Activated CD8-positive, alpha-beta memory T cell treated with anti-CD3 and anti-CD28 coated beads, Interleukin-2, amount 50 U/mL, for 48 hours (primary cell): Measurements from ENCODE around the gene SH3RF1.

Source experiments
- DNase-seq: peaks from one replicate; pipeline ENCODE4 v3.0.0-alpha.2; 2020

The SH3RF1 gene

DNA sequence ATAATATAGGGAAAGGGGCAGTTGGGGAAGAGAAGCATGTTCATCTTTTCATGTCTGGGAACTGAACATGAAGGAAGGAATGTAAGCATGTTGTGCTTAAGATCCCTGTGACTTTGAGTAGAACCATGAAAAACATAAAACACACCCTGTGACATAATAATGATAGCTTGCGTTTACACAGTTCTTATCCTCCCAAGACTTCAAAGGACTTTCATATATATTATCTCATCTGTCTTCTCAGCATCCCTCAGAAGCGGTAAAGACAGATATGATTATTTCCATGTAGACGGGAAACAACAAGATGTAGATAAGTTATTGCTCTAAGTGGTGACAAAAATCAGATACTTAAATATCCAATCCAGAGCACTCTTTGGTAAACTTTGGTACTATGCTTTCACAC is 3.3 kb upstream of the SH3RF1 start:
- DNase-seq, result no peak

DNA sequence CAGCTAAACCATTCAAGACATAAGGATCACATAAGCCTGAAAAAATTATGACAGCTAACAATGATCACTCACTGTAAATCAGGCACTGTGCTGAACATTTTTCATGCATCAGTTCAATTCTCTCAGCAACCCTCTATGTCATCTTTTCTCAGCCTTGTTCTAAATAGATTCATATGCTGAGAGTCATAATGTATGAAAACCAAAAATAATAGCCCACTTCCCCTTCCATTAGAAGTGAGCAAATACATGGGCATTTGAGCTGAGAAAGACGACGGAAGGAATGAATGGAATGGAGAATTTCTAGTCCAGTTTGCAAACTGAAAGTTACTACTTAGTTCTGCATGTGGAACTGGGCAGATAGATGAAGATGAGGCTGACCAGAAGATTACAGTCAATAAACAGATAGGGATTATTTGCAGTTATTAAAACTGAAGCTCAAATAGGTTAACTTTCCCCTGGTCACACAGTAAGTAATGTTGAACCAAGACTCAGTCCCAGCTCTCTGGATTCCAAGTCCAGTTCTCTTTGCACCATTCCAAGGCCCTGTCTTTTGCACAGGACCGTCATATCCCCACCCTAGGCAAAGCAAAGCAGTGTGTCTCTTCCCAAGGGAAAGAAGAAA is 1.6 kb upstream of the SH3RF1 start:
- no peak for DNase-seq

DNA sequence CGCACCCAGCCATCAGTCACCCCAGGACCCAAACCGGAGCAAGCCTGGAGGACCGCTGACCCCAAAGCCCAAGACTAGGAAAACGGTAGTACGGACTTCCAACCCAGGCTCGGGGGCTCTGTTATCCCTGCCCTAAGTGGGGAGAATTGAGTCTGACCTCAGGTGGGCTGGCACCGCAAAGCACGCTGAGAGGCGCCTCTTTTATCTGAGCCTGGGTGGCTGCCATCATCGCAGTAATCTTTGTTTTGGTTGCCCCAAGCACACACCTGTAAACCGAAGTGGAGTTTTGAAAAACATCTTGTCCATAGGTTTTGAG is 894 bp upstream of the SH3RF1 start:
- no peak for DNase-seq

DNA sequence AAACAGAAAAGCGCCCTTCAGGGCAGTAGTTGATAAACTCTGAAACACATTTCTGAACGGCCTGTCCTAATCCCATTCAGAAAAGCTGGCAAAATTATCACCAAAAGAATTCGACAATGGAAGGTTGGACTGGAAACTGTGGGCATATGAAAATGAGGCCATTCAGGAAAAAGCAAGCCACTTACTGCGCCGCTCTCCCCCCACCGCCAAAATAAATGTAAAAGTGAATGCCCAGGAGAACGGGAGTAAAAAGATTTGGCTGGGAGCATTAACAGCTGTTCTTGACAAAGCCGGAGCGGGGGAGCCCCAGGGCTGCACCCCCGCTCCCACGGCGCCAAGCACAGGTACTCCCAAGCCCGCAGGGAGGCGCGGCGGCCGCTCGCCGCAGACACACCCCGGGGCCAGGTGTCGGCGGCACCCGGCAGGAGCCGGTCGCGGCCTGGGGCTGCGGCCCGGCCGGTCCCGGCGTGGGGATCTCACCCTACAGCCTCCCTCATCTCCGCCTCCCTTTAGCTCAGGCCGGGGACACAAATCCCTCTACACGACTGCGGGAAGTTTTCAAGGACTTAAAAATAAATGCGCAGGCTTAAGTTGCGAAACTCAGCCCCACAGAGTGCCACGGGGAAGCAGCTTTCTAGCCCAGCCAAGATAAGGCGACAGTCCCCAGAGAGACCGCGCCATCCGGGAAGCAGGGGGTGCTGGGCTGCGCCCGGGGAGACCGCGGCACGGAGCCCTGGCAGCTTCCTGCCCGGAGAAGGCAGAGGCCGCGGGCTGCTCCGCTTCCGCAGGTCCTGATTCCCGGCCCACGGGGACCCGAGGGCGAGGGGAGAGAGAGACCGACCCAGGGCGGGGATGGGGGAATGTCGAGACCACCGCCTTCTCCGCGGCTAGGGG is 593 bp downstream of the SH3RF1 start:
- DNase-seq, result no peak

DNA sequence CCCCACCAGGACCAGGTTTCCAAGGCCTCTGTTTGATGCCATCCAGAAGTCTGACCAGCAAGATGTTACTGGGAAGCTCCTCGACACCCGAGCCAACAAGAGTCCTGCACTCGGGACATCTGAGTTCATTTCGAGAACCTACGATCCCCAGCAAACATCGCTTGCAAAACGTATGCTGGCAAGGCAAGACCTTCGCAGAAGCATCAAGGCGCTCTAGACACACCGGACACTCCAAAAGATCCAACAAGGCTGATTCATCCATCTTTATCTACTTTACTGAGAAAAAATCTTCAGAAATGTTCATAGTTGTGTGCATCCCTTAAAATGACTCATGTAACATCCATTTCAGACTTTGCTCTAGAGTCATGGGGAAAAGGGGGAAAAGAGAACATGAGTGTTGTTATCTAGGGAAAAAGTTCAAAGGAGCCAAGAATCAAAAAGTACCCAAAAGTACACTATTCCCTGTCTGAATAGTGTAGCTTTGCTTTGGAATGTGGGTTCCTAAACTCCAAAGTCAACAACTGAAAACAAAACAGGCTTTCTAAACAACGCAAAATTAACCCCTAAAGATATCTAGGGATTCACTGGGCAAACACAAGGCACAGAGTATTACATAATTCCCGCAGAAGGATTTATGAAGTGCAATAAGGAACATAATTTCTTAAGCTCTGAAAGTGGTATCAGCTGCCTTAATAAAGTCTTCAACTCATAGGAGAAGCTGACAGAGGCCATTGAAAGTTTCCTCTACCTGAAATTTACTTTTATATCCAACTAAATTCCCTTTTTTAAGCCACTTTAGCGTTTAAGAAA is 1.6 kb downstream of the SH3RF1 start:
- no peak for DNase-seq

DNA sequence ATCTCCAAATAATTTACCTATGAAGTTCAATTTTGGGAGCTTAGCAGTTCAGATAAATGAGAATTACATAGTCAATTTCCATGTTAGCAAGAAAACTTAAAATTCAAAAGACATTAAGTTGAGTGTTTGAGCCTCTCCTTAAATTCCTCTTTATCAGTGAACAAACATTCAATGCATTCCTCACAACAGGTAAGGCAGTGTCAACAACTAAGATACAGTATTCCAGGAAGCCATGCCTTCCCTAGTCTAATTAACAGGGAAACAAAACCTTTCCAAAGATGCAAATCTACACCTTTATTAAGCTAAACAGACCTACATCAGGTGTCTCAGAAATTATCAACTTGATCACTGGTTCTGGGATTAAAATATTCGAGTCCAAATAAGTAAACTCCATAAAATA is 3.7 kb downstream of the SH3RF1 start:
- no peak for DNase-seq

DNA sequence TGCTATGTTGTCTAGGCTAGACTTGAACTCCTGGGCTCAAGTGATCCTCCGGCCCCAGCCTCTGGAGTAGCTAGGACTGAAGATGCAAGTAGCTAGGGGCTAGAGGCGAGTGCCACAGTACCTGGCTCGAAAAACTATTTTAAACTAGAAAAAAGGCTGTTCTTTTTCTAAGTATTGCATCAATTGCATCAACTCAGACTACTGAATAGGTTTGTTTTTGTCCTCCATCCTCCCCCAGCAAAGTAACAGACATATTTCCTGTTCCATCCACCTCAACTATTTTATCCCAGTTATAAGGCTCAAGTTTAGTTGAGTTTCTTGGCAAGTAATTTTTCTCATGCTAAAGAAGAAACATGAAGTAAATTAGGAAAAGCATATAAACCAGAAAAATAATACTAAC is 4.1 kb downstream of the SH3RF1 start:
- no peak for DNase-seq

DNA sequence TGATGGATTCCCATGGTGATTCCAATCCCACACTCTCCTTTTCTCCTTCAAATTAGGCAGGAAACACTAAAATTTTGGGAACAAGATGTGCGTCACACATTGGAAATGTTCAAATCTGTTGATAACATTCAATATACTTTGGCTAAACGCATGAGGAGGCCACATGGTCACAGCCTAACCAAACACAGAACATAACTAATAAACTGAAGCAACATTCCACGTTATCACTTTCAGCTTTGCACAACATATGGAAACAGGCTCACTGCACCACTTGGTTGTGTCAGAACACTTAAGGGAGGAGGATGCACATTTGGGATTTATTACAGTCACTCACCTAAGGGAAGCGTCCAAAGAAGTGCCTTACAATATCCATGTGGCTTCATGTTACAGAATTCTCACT is 4.7 kb downstream of the SH3RF1 start:
- no peak for DNase-seq

DNA sequence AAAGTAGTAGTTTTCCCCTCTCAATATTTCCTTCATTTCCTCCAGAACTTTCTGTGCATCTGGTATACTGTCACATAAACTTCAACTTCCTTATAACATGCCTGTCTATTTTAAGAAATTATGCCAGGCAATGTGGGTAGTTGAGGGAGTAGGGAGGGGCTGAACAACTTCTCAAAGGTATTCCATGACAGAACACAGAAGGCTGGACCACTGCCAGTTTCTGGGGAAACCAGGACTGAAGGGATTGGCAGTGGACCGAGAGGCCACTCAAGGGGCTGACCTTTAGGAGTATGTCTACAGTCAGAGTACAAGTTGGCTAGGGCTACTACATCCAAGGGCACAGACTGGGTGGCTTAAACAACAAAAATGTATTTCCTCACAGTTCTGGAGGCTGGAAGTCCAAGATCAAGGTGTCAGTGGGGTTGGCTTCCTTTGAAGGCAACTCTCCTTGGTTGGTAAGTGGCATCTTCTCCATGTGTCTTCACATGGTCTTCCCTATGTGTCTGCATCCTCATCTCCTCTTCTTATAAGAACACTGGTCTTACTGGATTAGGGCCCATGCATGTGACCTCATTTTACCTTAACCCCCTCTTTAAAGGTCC is 6.9 kb downstream of the SH3RF1 start:
- no peak for DNase-seq

DNA sequence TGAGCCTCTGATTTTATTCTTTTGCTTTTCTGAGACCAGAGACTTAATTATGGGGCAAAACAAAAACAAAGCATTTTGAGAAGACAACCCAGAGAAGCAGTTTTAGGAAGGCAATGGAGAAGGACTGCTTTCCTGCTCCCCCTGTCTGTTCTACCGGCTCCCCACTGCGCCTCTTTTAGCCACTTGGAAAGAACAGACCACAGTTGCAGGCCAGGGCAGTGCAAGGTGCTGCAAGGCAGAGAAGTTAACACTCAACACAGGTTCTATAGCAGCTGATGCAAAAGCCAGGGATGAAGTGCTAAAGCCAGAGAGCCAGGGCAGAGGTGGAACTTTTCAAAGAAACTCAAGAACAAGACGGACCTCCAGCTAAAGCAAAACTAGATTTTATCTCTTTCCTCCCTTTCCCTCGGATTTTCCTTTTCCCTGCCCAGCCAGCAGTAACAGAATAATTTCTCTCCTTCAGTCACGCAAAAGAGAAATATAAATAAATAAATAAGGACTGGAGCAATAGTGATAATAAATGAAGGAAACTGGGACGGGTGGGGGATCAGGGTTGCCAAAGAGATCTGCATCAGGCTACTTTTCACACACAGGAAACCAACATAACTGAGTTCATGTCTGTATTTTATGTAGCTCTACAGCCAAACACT is 10.4 kb downstream of the SH3RF1 start:
- DNase-seq, result no peak

DNA sequence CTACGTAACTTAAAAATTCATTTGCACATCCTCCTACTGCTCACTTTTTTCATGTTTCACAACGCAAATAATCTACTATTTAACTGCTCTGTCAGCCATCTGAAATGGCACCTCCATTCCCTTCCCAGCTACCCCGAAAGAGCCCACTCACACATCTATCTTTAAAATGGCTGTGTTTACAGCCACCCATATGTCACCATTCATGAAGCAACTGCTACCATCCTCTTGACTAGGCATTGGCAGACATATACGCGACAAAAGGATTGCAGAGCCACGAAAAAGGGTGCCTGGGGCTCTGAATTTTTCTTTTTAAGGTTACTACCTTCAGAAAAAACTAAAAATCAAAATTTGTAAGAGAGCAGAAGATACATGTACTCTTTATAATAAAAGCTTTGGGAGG is 11.5 kb downstream of the SH3RF1 start:
- DNase-seq, result no peak

DNA sequence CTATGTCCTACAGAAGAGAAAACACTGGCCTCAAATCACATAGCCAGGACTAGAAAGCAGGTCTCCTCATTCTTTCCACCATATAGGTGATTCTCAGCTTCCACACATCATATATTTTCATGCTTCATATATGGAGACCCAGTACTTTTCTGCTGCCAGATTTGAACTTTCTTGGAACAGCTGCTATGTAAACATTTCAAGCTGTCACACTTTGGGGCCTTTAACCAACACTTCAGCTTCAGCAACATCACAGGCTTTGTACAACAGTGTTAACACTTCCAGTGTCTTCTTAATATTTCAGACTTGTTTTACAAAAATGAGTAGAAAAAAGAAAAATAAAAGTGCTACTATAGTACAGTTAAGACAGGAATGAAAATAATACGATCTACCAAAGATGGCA is 12.6 kb downstream of the SH3RF1 start:
- DNase-seq, result no peak

DNA sequence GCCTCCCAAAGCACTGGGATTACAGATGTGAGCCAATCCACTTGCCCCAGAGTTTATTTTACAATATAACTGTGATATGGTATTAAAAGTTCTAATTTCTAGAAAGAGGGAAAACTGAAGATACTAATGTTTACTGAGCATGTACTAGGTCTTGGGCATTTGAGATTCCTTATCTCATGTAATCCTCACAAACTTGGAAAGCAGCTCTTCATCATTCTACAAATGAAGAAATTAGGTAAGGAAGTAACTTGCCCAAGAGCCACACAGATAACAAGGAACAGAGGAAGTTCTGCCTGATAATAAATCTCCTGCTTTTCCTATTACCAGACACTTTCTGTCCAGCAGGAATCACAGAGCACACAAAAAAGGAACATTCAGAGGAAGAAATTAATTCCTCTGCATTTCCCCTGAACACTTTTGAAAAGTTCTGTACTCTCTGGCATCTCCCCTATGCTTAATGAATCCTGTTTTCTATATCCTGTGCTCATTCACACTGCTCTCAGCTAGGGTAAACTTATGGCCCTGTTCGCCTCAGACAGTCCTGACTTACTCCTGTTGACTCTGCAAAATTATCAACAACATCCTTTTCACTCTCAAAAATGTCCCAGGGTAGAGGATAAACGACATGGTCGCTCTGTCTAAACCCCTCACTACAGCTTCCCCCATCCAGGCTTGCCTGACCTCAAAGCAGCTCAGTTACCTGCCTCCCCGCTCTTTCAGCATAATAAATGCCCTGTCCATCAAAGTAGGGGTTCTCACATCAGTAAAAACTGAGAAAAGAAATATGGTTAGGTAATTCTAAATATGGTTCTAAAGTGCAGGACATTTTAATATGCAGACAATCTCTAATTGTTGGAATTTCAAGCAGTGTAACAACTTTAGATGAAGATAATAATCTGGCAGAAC is 13.6 kb downstream of the SH3RF1 start:
- no peak for DNase-seq

DNA sequence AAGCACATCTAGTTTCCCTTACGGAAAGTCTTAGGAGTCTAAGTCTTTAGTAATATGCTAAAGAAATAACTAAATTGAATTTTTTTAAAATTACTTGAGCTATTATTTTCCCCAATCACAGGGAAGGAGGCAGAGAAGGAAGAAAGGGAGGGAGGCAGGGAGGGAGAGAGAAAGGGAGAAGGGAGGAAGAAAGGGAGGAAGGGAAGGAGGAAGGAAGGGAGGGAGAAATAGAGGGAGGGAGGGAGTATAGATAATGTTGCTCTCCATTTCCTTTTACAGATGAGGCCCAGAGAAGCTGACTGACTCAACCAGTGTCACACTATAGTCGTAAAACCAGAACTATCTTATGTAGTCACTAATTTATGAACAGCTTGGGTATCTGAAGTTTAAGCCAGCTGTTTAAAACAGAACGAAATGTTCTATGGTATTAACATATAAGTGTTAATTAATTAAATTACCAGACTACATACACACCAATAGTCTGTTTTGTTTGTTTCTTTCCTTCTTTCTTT is 14.6 kb downstream of the SH3RF1 start:
- no peak for DNase-seq

DNA sequence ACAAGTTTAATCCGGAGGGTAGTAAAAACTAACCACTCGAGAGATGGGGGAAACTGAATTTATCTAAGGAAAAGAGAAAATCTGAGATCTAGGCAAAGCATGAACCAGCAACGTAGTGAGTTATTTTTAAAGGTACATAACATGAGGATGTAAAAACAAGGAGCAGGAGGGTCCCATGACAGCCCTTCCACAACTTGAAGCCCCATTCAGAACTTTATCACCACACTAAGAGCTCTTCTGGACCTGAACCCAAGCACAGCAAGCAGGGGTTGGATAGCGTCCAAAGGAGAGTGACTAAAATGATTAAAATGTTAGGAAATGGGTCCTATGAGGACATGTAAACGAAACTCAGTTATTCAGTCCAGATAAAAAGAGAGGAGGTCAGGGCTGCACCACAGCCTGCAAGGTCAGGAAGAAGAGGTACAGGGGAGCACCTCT is 16.2 kb downstream of the SH3RF1 start:
- no peak for DNase-seq

DNA sequence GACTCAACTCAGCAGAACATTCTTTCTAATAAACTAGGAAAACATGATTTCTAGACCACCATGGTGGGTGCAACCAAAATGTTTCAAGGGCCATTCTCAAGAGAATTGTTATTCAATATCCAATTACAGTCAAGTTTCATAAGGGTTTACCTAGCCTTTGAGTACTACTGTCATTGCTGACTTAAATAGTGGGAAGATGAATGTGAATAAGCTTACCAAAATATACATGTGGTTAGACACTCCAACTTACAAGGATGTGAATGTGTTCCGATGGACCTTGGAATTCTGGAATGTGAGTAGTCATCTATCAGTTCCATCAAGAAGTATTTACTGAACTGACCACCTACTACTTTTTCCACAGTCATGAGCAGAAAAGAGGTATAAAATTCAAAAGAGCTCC is 16.9 kb downstream of the SH3RF1 start:
- no peak for DNase-seq

DNA sequence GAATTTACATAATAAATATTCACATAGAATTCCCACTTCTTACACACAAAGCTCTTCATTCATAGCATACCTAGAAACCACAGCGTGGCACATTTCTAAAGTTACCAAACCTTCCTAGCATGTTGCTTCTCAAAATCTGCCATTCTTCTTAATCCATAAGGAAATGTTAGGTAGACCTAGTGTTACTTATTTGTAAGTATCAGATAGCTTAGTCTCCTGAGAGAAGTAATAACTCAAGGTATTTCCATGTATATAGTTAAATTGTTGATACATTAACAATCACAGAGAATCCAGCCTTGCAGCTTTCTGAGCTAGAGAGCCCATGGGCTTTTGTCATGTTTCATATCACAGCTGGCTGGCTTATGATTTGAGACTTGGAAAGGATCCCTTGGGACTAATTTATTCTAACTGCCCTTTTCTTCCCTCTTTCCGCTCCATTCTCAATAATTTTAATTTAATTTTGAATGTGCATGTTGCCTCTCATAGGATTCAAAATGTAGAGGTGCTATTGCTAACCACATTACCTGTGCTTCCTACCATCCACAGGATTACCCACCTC is 17.6 kb downstream of the SH3RF1 start:
- DNase-seq, result no peak

DNA sequence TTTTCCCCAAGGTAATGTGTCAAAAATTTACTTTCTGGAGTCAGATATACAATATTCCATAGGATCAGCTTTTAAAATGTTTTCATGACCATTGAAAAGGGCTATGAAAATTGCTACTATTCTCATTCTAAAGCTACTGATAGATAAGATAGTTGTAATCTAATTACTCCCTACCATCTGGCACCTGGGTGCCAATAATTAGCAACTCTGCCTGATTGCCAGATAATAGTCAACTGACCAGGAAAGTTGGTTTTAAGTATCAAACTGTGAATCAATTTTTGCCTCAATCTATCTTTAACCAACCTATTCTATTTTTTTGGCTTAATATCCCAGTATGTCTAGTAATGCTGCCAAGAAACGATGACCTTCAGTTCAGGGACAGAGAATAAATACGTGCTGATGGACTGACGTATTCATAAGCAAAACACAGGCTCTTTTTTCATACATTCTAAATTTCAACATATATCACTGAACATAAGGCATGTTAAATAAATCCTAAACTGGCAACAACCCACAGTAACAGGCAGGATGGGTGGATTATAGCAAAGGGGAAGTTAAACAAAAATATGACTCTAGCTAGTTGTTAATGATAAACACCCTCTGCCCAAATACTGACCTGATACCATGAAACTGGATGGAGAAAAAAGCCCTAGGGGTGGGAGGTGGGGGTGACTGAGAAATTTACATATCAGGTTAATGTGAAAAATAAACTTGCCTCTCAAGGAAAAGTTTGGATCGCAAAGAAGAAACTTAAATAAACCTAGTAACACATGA is 18.2 kb downstream of the SH3RF1 start:
- no peak for DNase-seq

DNA sequence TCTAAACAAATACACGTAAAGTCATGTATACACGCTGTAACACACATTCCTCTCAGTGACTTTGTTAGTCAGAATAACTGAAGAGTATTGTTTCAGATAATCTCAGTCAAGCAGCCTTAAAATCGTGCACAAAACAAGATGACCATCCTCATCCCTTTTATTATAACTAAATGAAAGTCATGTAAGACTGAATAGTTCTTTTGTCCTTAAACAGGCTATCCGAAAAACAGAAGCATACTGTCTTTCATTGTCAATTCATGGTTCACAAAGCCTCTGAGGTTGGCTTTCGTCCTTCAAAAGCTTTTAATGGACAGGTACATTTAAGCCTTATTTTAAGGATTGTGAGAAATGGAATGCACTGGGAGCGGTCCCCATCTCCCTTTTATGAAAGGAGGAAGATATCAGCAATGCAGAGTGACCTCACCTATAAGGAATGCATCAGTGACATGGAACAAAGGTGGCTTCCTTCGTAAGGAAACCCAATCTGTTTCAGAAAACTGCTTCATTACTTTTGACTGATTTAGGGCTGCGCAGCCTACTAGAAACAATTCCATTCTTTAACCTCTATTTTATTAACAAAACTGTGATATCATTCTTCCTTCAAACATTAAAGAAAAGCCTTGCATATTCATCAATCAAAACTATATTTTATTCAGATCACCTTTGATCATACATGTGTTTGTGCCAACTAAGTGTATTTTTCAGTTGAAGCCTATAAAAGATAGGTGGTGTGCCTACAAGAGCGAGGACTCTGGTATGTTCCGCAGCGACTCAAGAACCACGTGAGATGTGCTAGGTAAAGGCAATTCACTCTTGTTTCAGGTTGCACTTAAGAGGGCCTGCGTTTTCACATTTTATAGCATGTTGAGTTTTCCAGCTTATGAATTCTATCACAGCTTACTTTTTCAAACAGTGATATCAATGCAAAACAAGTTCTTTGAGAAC is 19.2 kb downstream of the SH3RF1 start:
- DNase-seq, result no peak
